Stimulated activated memory B cell treated with anti-CD40 and anti-IgM and Interleukin-4, amounts not matched to agents 10 μg/mL and 1 μg/mL and 100 μg/mL, for 72 hours (primary cell): ENCODE measurements around the gene TNFAIP6.
"Not testable (repeated sequence)": the region's sequence is repeated elsewhere in the genome, so short reads cannot be mapped to it uniquely, and the experiment has no call there.

Experiments
- ATAC-seq: fragments of 150-1000 bp; cut with Tn5 transposase; 2 replicates; pipeline ENCODE4 v1.10.0; 2021
- H3K27ac Mint-ChIP-seq: one replicate; pipeline ENCODE4 v1.8.0; 2022; ENCODE audit warnings: mild to moderate bottlenecking, mixed read lengths
- H3K27me3 Mint-ChIP-seq: one replicate; pipeline ENCODE4 v1.8.0; 2022; ENCODE audit warnings: mixed read lengths
- H3K36me3 Mint-ChIP-seq: one replicate; pipeline ENCODE4 v1.8.0; 2022; ENCODE audit warnings: mixed read lengths
- H3K4me1 Mint-ChIP-seq: one replicate; pipeline ENCODE4 v1.8.0; 2022; ENCODE audit warnings: mixed read lengths
- H3K4me3 Mint-ChIP-seq: one replicate; pipeline ENCODE4 v1.8.0; 2022; ENCODE audit warnings: mild to moderate bottlenecking, moderate library complexity, mixed read lengths
- H3K9me3 Mint-ChIP-seq: one replicate; pipeline ENCODE4 v1.8.0; 2022; ENCODE audit warnings: mixed read lengths

The TNFAIP6 gene

DNA sequence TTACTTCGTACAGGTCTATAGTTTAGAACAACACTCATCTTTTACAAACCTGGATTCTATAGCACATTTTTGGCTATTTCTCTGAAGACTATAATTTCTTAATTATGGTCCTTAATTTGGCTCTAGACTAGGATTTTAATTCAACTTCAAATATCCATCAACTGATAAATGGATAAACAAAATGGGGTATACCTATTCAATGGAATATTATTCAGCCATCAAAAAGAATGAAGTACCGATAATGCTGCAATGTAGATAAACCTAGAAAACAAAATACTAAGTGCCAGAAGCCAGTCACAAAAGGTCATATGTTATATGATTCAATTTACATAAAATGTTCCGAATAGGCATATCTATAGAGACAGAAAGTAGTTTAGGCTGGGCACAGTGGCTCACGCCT is 37.1 kb downstream of the TNFAIP6 start:
- ATAC-seq, result no peak
- Mint-ChIP-seq H3K4me1 (no peaks in the 10 kb centered on the region), H3K9me3 (peaks cover 8% of the 10 kb centered on the region), H3K4me3 (no peak overlapping the region), H3K27ac (no peak overlapping the region), H3K36me3 (no peaks in the 10 kb centered on the region), H3K27me3 (no peaks in the 10 kb centered on the region)

DNA sequence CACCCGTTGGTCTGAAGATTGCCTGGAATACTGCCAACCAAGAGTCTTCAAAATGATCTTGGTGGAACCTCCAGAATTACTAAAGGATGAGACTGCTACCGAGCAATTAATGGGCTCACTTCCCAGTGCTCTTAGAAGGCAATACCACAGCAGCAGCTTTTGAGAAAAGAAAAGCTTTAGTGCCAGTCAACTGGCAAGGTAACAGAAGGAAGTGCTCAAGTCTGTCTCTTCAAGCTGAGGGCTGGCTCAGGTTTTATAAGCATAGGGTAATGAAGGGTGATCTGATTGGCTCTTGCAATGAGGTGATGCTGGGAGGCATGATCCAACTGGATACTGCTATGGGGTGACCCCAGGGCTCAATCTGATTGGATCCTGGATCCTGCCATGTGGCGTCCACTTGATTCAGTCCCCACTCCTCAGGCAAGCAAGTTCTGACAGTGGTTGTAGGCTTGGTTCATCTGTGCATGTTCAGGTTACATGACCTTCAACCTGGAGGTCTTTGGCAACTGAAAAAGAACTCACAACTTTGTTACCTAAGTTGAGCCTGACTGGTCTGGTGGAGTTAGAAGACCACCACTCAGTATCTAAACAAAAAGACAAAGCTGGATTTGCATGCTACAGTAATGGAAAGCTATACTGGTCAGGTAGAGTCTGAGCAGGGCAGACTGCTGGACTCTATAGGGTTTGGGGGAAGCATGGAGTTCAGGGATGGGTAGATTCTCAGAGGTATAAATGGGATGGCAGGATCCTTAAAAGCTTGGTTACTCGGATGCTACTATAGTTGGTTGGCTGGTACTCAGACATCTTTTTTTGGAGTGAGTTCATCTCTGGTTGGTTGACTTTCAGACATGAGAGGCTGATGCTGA is 38.4 kb downstream of the TNFAIP6 start:
- H3K4me3 Mint-ChIP-seq, result no peak overlapping the region

DNA sequence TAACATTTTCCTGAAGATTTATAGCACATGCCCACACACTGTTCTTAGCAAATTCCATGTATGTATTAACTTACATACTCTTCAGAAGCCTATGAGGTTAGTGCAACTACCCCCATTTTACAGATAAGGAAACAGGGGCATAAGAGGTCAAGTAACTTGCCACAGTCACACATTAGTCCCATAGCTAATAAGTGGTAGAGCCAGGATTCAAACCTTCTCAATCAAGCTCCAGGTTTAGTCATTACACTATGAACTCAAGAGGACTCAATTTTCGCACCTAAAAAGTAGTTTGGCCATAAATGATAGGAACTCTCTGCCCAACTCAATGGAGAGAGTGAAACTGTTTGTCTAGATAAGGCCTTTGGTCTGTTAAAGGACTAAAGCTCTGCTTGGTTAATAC is 42.6 kb downstream of the TNFAIP6 start:
- H3K4me1 Mint-ChIP-seq, result no peaks in the 10 kb centered on the region
- H3K27me3 Mint-ChIP-seq, result no peaks in the 10 kb centered on the region
- H3K9me3 Mint-ChIP-seq, result no peaks in the 10 kb centered on the region
- ATAC-seq, result no peak
- H3K27ac Mint-ChIP-seq, result no peak overlapping the region
- no peak overlapping the region for H3K4me3 Mint-ChIP-seq
- H3K36me3 Mint-ChIP-seq, result no peaks in the 10 kb centered on the region

More for the DNA sequence above, 38.4 kb downstream of the TNFAIP6 start:
- peaks cover 3% of the 10 kb centered on the region for H3K9me3 Mint-ChIP-seq
- H3K4me1 Mint-ChIP-seq, result no peaks in the 10 kb centered on the region
- H3K36me3 Mint-ChIP-seq, result no peaks in the 10 kb centered on the region
- no peak overlapping the region for H3K27ac Mint-ChIP-seq
- H3K27me3 Mint-ChIP-seq, result no peaks in the 10 kb centered on the region
- no peak for ATAC-seq

DNA sequence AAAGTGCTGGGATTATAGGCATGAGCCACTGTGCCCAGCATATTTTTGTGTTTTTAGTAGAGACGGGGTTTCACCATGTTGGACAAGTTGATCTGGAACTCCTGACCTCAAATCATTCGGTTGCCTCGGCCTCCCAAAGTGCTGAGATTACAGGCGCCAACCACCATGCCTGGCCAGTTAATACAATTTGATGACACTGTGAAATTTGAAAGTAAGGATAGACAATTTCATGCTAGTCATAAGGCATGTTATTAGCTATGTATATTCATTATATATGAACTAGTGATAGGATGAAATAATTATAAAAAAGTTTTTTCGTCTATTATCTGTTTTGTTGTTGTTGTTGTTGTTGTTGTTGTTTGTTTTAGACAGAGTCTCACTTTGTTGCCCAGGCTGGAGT is 43.8 kb downstream of the TNFAIP6 start:
- no peak for ATAC-seq
- Mint-ChIP-seq H3K27ac (no peak overlapping the region), H3K36me3 (no peaks in the 10 kb centered on the region), H3K9me3 (no peaks in the 10 kb centered on the region), H3K27me3 (peaks cover 3% of the 10 kb centered on the region), H3K4me1 (no peaks in the 10 kb centered on the region), H3K4me3 (no peak overlapping the region)

- no peak overlapping the region for H3K27ac Mint-ChIP-seq
- H3K27me3 Mint-ChIP-seq, result peaks cover 8% of the 10 kb centered on the region
- H3K36me3 Mint-ChIP-seq, result no peaks in the 10 kb centered on the region
- no peaks in the 10 kb centered on the region for H3K4me1 Mint-ChIP-seq
- H3K4me3 Mint-ChIP-seq, result no peak overlapping the region
- H3K9me3 Mint-ChIP-seq, result no peaks in the 10 kb centered on the region
- ATAC-seq, result no peak
These were observed 46.5 kb downstream of the TNFAIP6 start for GRCh38 chr2:151403914-151404313.

DNA sequence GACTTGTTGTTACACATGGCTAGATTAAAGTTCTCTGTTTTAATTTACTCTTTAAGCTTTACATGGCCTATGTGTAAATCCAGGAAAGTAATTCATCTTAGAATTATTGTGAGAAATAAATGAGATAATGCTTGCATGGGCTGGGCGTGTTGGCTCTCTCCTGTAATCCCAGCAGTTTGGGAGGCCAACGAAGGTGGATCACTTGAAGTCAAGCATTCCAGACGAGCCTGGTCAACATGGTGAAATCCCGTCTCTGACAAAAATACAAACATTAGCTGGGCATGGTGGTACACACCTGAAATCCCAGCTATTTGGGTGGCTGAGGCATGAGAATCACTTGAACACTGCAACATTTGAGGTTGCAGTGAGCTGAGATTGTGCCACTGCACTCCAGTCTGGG is 48.0 kb downstream of the TNFAIP6 start:
- H3K27me3 Mint-ChIP-seq, result peaks cover 8% of the 10 kb centered on the region
- no peaks in the 10 kb centered on the region for H3K36me3 Mint-ChIP-seq
- no peaks in the 10 kb centered on the region for H3K9me3 Mint-ChIP-seq
- H3K27ac Mint-ChIP-seq, result no peak overlapping the region
- H3K4me1 Mint-ChIP-seq, result peaks cover 7% of the 10 kb centered on the region
- no peak overlapping the region for H3K4me3 Mint-ChIP-seq
- no peak for ATAC-seq

GRCh38 chr2:151407281-151407680 is 49.9 kb downstream of the TNFAIP6 start:
- Mint-ChIP-seq H3K36me3 (peaks cover 5% of the 10 kb centered on the region), H3K27ac (no peak overlapping the region), H3K27me3 (peaks cover 8% of the 10 kb centered on the region), H3K9me3 (no peaks in the 10 kb centered on the region), H3K4me1 (peaks cover 18% of the 10 kb centered on the region), H3K4me3 (no peak overlapping the region)
- ATAC-seq, result no peak

GRCh38 chr2:151408788-151409600 is 51.6 kb downstream of the TNFAIP6 start:
- Mint-ChIP-seq H3K4me1 (peaks cover 22% of the 10 kb centered on the region), H3K4me3 (peak overlapping the region; percentile 91), H3K9me3 (no peaks in the 10 kb centered on the region), H3K36me3 (peaks cover 5% of the 10 kb centered on the region), H3K27me3 (peaks cover 8% of the 10 kb centered on the region), H3K27ac (peak overlapping the region; percentile 90)
- ATAC-seq, result no peak

DNA sequence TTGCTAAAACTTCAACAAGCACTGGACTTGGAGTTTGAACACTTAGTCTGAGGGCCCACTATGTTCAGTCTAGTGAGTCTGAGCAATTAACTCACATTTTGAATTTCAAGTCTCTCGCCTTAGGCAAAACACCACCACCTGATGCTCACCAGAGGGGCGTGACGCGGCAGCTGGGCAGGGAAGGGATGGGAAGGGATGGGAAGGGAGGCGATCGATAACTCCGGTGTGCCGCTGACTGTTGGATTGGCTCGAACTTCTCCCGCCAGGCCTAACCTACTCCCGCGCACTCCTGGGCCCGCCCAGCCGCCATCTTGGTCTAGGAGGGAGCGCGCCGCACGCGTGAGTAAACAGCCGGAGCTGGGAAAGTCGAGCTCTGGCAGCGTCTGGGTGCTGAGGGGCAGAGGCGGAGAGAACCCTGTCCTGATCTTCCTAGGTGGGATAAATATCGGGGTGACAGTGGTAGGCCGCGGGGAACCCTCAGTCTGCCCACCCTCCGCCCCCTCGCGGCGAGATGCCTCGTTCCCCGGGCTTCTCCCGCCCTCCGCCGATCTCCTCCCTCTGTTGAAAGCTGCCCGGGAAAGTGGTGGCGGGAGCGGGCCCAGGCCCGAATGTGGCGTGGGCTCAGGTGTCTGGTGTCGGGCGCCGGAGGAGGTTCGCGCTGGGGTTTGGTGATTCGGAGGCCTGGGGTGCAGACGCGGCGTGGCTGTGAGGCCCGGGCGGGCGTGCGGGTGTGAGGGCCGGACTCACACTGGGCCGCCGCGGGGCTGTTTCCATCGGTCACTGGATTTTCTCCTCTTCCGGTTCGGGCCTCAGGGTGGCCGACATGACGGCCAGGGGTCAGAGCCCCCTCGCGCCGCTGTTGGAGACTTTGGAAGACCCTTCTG is 52.5 kb downstream of the TNFAIP6 start, which contains the start of gene RIF1:
Gene RIF1 (plus strand): TSS at position 302 of the 884 bp plus-strand sequence. CDS start 522 bp downstream, at position 824.
- Mint-ChIP-seq H3K27ac (peak within 1 kb of the TSS; percentile 90), H3K4me1 (peaks cover 22% of the 10 kb centered on the region), H3K9me3 (no peaks in the 10 kb centered on the region), H3K27me3 (peaks cover 8% of the 10 kb centered on the region), H3K36me3 (peaks cover 11% of the 10 kb centered on the region), H3K4me3 (peak within 1 kb of the TSS; percentile 91)
- ATAC-seq, result peak; percentile 96

GRCh38 chr2:151410485-151410834 is 53.1 kb downstream of the TNFAIP6 start:
- H3K27me3 Mint-ChIP-seq, result peaks cover 8% of the 10 kb centered on the region
- peaks cover 22% of the 10 kb centered on the region for H3K4me1 Mint-ChIP-seq
- H3K27ac Mint-ChIP-seq, result peak overlapping the region; percentile 90
- ATAC-seq, result peak; percentile 77
- peak overlapping the region; percentile 91 for H3K4me3 Mint-ChIP-seq
- peaks cover 16% of the 10 kb centered on the region for H3K36me3 Mint-ChIP-seq
- H3K9me3 Mint-ChIP-seq, result no peaks in the 10 kb centered on the region

- Mint-ChIP-seq H3K36me3 (peaks cover 45% of the 10 kb centered on the region), H3K27me3 (no peaks in the 10 kb centered on the region), H3K4me3 (no peak overlapping the region), H3K27ac (no peak overlapping the region), H3K9me3 (no peaks in the 10 kb centered on the region), H3K4me1 (peaks cover 6% of the 10 kb centered on the region)
- no peak for ATAC-seq
These were observed 60.3 kb downstream of the TNFAIP6 start for GRCh38 chr2:151417650-151418049.

GRCh38 chr2:151421681-151422080 is 64.3 kb downstream of the TNFAIP6 start:
- ATAC-seq, H3K4me3 Mint-ChIP-seq, H3K27ac Mint-ChIP-seq, H3K27me3 Mint-ChIP-seq, H3K9me3 Mint-ChIP-seq: not testable (repeated sequence)
- peaks cover 26% of the 10 kb centered on the region for H3K4me1 Mint-ChIP-seq
- peaks cover 68% of the 10 kb centered on the region for H3K36me3 Mint-ChIP-seq

GRCh38 chr2:151422917-151423439 is 65.6 kb downstream of the TNFAIP6 start:
- no peak for ATAC-seq
- Mint-ChIP-seq H3K4me3 (no peak overlapping the region), H3K9me3 (no peaks in the 10 kb centered on the region), H3K36me3 (peaks cover 65% of the 10 kb centered on the region), H3K27me3 (no peaks in the 10 kb centered on the region), H3K4me1 (peaks cover 22% of the 10 kb centered on the region), H3K27ac (peak overlapping the region; percentile 67)

DNA sequence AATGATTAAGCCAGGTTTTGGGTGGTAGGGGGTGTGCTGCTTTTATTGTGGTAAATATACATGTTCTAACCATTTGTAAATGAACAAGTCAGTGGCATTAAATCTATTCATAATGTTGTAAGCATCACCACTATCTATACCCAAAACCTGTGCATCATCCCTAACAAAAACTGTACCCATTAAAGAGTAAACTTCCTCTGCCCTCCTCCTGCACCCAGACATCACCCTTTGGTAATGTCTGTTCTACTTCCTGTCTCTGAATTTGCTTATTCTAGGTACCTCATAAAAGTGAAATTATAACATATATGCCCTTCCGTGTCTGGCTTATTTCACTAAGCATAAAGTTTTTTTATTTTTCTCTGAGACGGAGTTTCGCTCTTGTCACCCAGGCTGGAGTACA is 66.4 kb downstream of the TNFAIP6 start:
- Mint-ChIP-seq H3K9me3 (no peaks in the 10 kb centered on the region), H3K4me1 (peaks cover 22% of the 10 kb centered on the region), H3K36me3 (peaks cover 70% of the 10 kb centered on the region), H3K27ac (peak overlapping the region; percentile 67), H3K4me3 (no peak overlapping the region), H3K27me3 (no peaks in the 10 kb centered on the region)
- no peak for ATAC-seq
